NCI-H2029 (cell line): ENCODE measurements around the gene AURKAIP1.

Experiments
- DNase-seq: peaks from one replicate; lab custom pipeline; 2025; lab: John Stamatoyannopoulos, UW

The AURKAIP1 gene

GRCh38 chr1:1345860-1346500 lies 29.0 kb downstream of the AURKAIP1 start:
- no peak for DNase-seq

GRCh38 chr1:1345384-1345783 lies 29.6 kb downstream of the AURKAIP1 start:
- DNase-seq, result no peak

GRCh38 chr1:1344655-1345361 lies 30.2 kb downstream of the AURKAIP1 start:
- DNase-seq, result no peak

- no peak for DNase-seq
Measured at GRCh38 chr1:1343811-1344421, 31.1 kb downstream of the AURKAIP1 start.

GRCh38 chr1:1342584-1343115 lies 32.4 kb downstream of the AURKAIP1 start:
- DNase-seq, result no peak

- no peak for DNase-seq
Measured at GRCh38 chr1:1342061-1342562, 32.9 kb downstream of the AURKAIP1 start.

GRCh38 chr1:1341549-1342021 lies 33.4 kb downstream of the AURKAIP1 start:
- no peak for DNase-seq

- DNase-seq, result no peak
Measured at GRCh38 chr1:1340791-1341548, 34.0 kb downstream of the AURKAIP1 start.

GRCh38 chr1:1340185-1340584 lies 34.8 kb downstream of the AURKAIP1 start:
- DNase-seq, result no peak

GRCh38 chr1:1338278-1338677 lies 36.7 kb downstream of the AURKAIP1 start:
- DNase-seq, result no peak

- no peak for DNase-seq
Measured at GRCh38 chr1:1337793-1338147, 37.2 kb downstream of the AURKAIP1 start.

GRCh38 chr1:1336931-1337792 lies 37.8 kb downstream of the AURKAIP1 start:
- no peak for DNase-seq

- DNase-seq, result no peak
Measured at GRCh38 chr1:1336446-1336845, 38.6 kb downstream of the AURKAIP1 start.

- DNase-seq, result no peak
Measured at GRCh38 chr1:1335792-1336248, 39.2 kb downstream of the AURKAIP1 start.

- DNase-seq, result no peak
Measured at GRCh38 chr1:1335283-1335682, 39.7 kb downstream of the AURKAIP1 start.

- DNase-seq, result no peak
Measured at GRCh38 chr1:1334835-1335234, 40.2 kb downstream of the AURKAIP1 start.

GRCh38 chr1:1333551-1334241 lies 41.3 kb downstream of the AURKAIP1 start:
- no peak for DNase-seq

GRCh38 chr1:1332774-1333480 lies 42.1 kb downstream of the AURKAIP1 start:
- DNase-seq, result peak; percentile 16

GRCh38 chr1:1332031-1332755 lies 42.8 kb downstream of the AURKAIP1 start:
- no peak for DNase-seq
